ENCODE results near the gene NEGR1.

The NEGR1 gene

GRCh38 chr1:71533950-71534349 is 748.4 kb downstream of the NEGR1 start:
- DNase-seq = no peak

GRCh38 chr1:71532343-71532742 is 750.0 kb downstream of the NEGR1 start:
- no peak for DNase-seq

- no peak for DNase-seq
These were observed 755.5 kb downstream of the NEGR1 start for GRCh38 chr1:71526824-71527223.

GRCh38 chr1:71522721-71523120 is 759.6 kb downstream of the NEGR1 start:
- DNase-seq = no peak

- peak; percentile 44 for DNase-seq
These were observed 760.6 kb downstream of the NEGR1 start for GRCh38 chr1:71521655-71522264.

- no peak for DNase-seq
These were observed 770.8 kb downstream of the NEGR1 start for GRCh38 chr1:71511505-71511904.

GRCh38 chr1:71510725-71511124 is 771.6 kb downstream of the NEGR1 start:
- DNase-seq = no peak

- no peak for DNase-seq
These were observed 773.2 kb downstream of the NEGR1 start for GRCh38 chr1:71509051-71509595.

GRCh38 chr1:71502006-71502405 is 780.3 kb downstream of the NEGR1 start:
- DNase-seq = no peak

GRCh38 chr1:71498542-71498941 is 783.8 kb downstream of the NEGR1 start:
- DNase-seq = no peak

GRCh38 chr1:71494163-71494562 is 788.2 kb downstream of the NEGR1 start:
- DNase-seq = no peak

- DNase-seq = no peak
These were observed 789.9 kb downstream of the NEGR1 start for GRCh38 chr1:71492298-71493041.

- DNase-seq = no peak
These were observed 791.9 kb downstream of the NEGR1 start for GRCh38 chr1:71490432-71490831.

GRCh38 chr1:71488555-71489252 is 793.6 kb downstream of the NEGR1 start:
- DNase-seq = no peak

GRCh38 chr1:71473331-71473730 is 809.0 kb downstream of the NEGR1 start:
- no peak for DNase-seq

GRCh38 chr1:71465093-71465492 is 817.2 kb downstream of the NEGR1 start:
- DNase-seq = no peak

- DNase-seq = no peak
These were observed 818.3 kb downstream of the NEGR1 start for GRCh38 chr1:71464016-71464415.

- no peak for DNase-seq
These were observed 819.2 kb downstream of the NEGR1 start for GRCh38 chr1:71463144-71463543.

- DNase-seq = no peak
These were observed 820.1 kb downstream of the NEGR1 start for GRCh38 chr1:71462247-71462646.

GRCh38 chr1:71461416-71461815 is 820.9 kb downstream of the NEGR1 start:
- DNase-seq = no peak

- no peak for DNase-seq
These were observed 833.9 kb downstream of the NEGR1 start for GRCh38 chr1:71448444-71448843.

- DNase-seq = no peak
These were observed 843.7 kb downstream of the NEGR1 start for GRCh38 chr1:71438626-71439025.

GRCh38 chr1:71435951-71436350 is 846.4 kb downstream of the NEGR1 start:
- no peak for DNase-seq

GRCh38 chr1:71434240-71434639 is 848.1 kb downstream of the NEGR1 start:
- DNase-seq = no peak
